ENCODE results near the gene TDRD1. TPM values are rescaled to one million over a fixed set of nuclear protein-coding genes. Genes with fewer than 3 reads are reported as not detected.

Gene TDRD1
- total and polyA plus RNA-seq, 9 of the 15 experiments (the other 6 are each of a cell fraction or from before 2014, with no cell fraction given), result not detected

DNA sequence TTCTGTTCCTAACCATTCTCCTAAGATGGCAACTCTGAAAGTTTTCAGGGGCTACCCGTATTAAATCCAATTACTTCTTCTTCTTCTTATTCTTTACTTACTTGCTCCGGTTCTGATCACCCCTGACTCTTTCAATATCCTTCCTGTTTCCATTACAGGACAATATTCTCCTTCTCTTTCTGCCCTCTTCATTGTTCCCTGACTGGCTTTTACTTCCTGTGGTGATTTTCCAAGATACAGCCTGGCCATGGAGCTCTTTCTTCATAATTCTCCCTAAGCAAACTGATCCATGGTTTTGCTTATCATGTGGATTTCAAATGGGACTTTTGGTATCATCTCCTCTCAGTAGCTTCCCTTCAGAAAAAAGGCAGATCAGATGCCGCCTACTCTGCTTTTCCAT is 40.6 kb upstream of the TDRD1 start:
- no peak overlapping the region for H2AFZ ChIP-seq (ENCODE audit: low read depth, low read length)
- ATAC-seq, result no peak

DNA sequence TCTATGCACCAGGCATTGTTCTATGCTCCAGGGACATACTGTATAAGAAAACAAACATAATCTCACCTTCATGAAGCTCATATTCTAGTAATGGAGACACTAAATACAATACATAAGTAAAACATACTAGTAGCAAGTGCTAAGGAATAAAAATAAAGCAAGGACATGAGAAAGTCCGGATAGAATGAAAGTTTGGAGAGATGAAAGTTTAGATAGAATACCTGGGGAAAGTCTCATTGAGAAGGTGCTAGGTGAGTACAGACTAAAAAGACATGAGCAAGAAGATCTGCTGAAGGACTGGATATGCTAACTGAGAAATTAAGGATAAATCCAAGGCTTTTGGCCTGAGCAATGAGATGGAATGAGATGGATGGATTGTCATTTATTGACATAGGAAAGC is 39.1 kb upstream of the TDRD1 start:
- intact Hi-C loops (cut with micrococcal nuclease) (no loop called here), in situ Hi-C loops (cut with MboI) (no loop called here)
- WGBS (ENCODE audit: insufficient coverage, low coverage, missing lambda C conversion rate), result 60% methylated on average over 1 of the region's 1 CpG
- Histone ChIP-seq H3K4me1 (replicated peaks in 1 of 2; ENCODE audit: control insufficient read depth in 2 of 2, insufficient read depth in 2 of 2, low read length in 2 of 2) (no peaks in the 10 kb centered on the region), H2AFZ (ENCODE audit: low read depth, low read length) (no peak overlapping the region), H3K79me2 (ENCODE audit: control insufficient read depth, insufficient read depth, low read length) (no peaks in the 10 kb centered on the region), H3K36me3 (ENCODE audit: control insufficient read depth, insufficient read depth, low read length) (peaks cover 5% of the 10 kb centered on the region; the same call in 1 of the 3 replicates), H3K27ac (ENCODE audit: extremely low read depth, low read depth, low read length) (no peak overlapping the region), H4K20me1 (replicated peaks; ENCODE audit: control insufficient read depth, insufficient read depth, low read length) (no peaks in the 10 kb centered on the region), H3K9me3 (replicated peaks; ENCODE audit: control insufficient read depth, insufficient read depth, low read depth, low read length) (no peaks in the 10 kb centered on the region), H3K4me2 (ENCODE audit: insufficient read depth, low read length) (no peak overlapping the region), H3K9ac (ENCODE audit: insufficient read depth in 1 of 2, low read depth in 2 of 2, low read length in 2 of 2) (no peak overlapping the region), H3K4me3 (no peak overlapping the region), H3K27me3 (ENCODE audit: control insufficient read depth in 2 of 2, insufficient read depth in 2 of 2, low read length in 2 of 2) (no peaks in the 10 kb centered on the region), H3K9me1 (ENCODE audit: control insufficient read depth, insufficient read depth, low read length) (no peaks in the 10 kb centered on the region)
- POLR2A ChIA-PET, result no interaction called here
- ATAC-seq (no peak), DNase-seq (ENCODE audit: extremely low read depth in 1 of 4, low spot score in 3 of 4) (no peak), FAIRE-seq (no peak)
- no TSS peak for BruUV-seq (replicated peaks)
- CTCF ChIA-PET (ENCODE audit: low intra/inter-chr PET ratio), result no interaction called here
- no peak for TF ChIP-seq ZNF778 (CRISPR knock-in tag; IDR thresholded peaks at IDR 0.05)
- TF ChIP-seq HMG20A (CRISPR knock-in tag; conservative IDR thresholded peaks at IDR 0.05), result no peak
- TF ChIP-seq NR2F6 (CRISPR knock-in tag; IDR thresholded peaks at IDR 0.05), result no peak
- TF ChIP-seq ZNF583 (CRISPR knock-in tag; IDR thresholded peaks at IDR 0.05), result no peak
- no peak for TF ChIP-seq ZZZ3 (IDR thresholded peaks at IDR 0.05)
- no peak for TF ChIP-seq POLR2AphosphoS2 (IDR thresholded peaks at IDR 0.05; ENCODE audit: low read length)
- no peak for TF ChIP-seq ZNF224 (CRISPR knock-in tag; IDR thresholded peaks at IDR 0.05)
- TF ChIP-seq, protein P1, sequence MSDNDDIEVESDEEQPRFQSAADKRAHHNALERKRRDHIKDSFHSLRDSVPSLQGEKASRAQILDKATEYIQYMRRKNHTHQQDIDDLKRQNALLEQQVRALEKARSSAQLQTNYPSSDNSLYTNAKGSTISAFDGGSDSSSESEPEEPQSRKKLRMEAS (CRISPR knock-in tag; IDR thresholded peaks at IDR 0.05), result no peak
- no peak for TF ChIP-seq ZSCAN32 (CRISPR knock-in tag; IDR thresholded peaks at IDR 0.05)
- TF ChIP-seq SMARCB1 (IDR thresholded peaks at IDR 0.05; ENCODE audit: insufficient read length, low read depth), result no peak
- TF ChIP-seq HOXB6 (CRISPR knock-in tag; IDR thresholded peaks at IDR 0.05; ENCODE audit: borderline replicate concordance), result no peak
- TF ChIP-seq, protein P2, sequence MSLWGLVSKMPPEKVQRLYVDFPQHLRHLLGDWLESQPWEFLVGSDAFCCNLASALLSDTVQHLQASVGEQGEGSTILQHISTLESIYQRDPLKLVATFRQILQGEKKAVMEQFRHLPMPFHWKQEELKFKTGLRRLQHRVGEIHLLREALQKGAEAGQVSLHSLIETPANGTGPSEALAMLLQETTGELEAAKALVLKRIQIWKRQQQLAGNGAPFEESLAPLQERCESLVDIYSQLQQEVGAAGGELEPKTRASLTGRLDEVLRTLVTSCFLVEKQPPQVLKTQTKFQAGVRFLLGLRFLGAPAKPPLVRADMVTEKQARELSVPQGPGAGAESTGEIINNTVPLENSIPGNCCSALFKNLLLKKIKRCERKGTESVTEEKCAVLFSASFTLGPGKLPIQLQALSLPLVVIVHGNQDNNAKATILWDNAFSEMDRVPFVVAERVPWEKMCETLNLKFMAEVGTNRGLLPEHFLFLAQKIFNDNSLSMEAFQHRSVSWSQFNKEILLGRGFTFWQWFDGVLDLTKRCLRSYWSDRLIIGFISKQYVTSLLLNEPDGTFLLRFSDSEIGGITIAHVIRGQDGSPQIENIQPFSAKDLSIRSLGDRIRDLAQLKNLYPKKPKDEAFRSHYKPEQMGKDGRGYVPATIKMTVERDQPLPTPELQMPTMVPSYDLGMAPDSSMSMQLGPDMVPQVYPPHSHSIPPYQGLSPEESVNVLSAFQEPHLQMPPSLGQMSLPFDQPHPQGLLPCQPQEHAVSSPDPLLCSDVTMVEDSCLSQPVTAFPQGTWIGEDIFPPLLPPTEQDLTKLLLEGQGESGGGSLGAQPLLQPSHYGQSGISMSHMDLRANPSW (CRISPR knock-in tag; IDR thresholded peaks at IDR 0.05), result no peak
- no peak for TF ChIP-seq HCFC1 (IDR thresholded peaks at IDR 0.05; ENCODE audit: low read depth, low read length)

More for the DNA sequence above, 40.6 kb upstream of the TDRD1 start:
- no peak overlapping the region for H3K4me3 ChIP-seq
- no peaks in the 10 kb centered on the region for H3K79me2 ChIP-seq (ENCODE audit: control insufficient read depth, insufficient read depth, low read length)
- DNase-seq (ENCODE audit: extremely low read depth in 1 of 4, low spot score in 3 of 4), result no peak
- no peaks in the 10 kb centered on the region for H3K9me3 ChIP-seq (replicated peaks; ENCODE audit: control insufficient read depth, insufficient read depth, low read depth, low read length)
- FAIRE-seq, result no peak
- ChIA-PET POLR2A (no interaction called here), CTCF (ENCODE audit: low intra/inter-chr PET ratio) (no interaction called here)
- no peaks in the 10 kb centered on the region for H3K9me1 ChIP-seq (ENCODE audit: control insufficient read depth, insufficient read depth, low read length)
- intact Hi-C loops (cut with micrococcal nuclease), result no loop called here
- 71% methylated on average over 1 of the region's 3 CpGs for WGBS (ENCODE audit: insufficient coverage, low coverage, missing lambda C conversion rate)
- BruUV-seq (replicated peaks), result no TSS peak
- H3K36me3 ChIP-seq (ENCODE audit: control insufficient read depth, insufficient read depth, low read length), result peaks cover 6% of the 10 kb centered on the region; the same call in 2 of the 3 replicates
- in situ Hi-C loops (cut with MboI), result no loop called here
- H3K27ac ChIP-seq (ENCODE audit: extremely low read depth, low read depth, low read length), result no peak overlapping the region
- H3K4me2 ChIP-seq (ENCODE audit: insufficient read depth, low read length), result no peak overlapping the region
- TF ChIP-seq MAZ (CRISPR knock-in tag; conservative IDR thresholded peaks at IDR 0.05 in 1 of 2, IDR thresholded peaks at IDR 0.05 in 1 of 2) (no peak), HMG20B (CRISPR knock-in tag; IDR thresholded peaks at IDR 0.05) (no peak)
- no peaks in the 10 kb centered on the region for H3K4me1 ChIP-seq (replicated peaks in 1 of 2; ENCODE audit: control insufficient read depth in 2 of 2, insufficient read depth in 2 of 2, low read length in 2 of 2)
- no peak overlapping the region for H3K9ac ChIP-seq (ENCODE audit: insufficient read depth in 1 of 2, low read depth in 2 of 2, low read length in 2 of 2)
- H3K27me3 ChIP-seq (ENCODE audit: control insufficient read depth in 2 of 2, insufficient read depth in 2 of 2, low read length in 2 of 2), result no peaks in the 10 kb centered on the region
- no peaks in the 10 kb centered on the region for H4K20me1 ChIP-seq (replicated peaks; ENCODE audit: control insufficient read depth, insufficient read depth, low read length)
